Mesendoderm (in vitro differentiated cells): ENCODE measurements around the gene CCDC190.

Source experiments
- DNase-seq: peaks from one replicate; pipeline ENCODE4 v3.0.0; 2013
- H2AK5ac ChIP-seq: 2 replicates; pipeline ENCODE4 v1.6.1; 2013; ENCODE audit warnings: low read length, inconsistent platforms
- H2BK120ac ChIP-seq: 2 replicates; pipeline ENCODE4 v1.6.1; 2013; ENCODE audit warnings: low read depth, mild to moderate bottlenecking, low read length, moderate library complexity, mixed read lengths
- H2BK15ac ChIP-seq: replicated peaks from 2 replicates; pipeline ENCODE4 v1.6.1; 2013; ENCODE audit warnings: low read depth, mild to moderate bottlenecking, moderate library complexity
- H2BK5ac ChIP-seq: 2 replicates; pipeline ENCODE4 v1.6.1; 2013; ENCODE audit warnings: low read length, inconsistent platforms
- H3K18ac ChIP-seq: 2 replicates; pipeline ENCODE4 v1.6.1; 2013; ENCODE audit warnings: mild to moderate bottlenecking, low read length, mixed read lengths
- H3K23ac ChIP-seq: one replicate; pipeline ENCODE4 v1.6.1; 2013; ENCODE audit warnings: low read length
- H3K27ac ChIP-seq: 2 replicates; pipeline ENCODE4 v1.5.1; 2013; ENCODE audit warnings: low read depth, mild to moderate bottlenecking, inconsistent platforms, low read length, moderate library complexity
- H3K27me3 ChIP-seq: 2 replicates; pipeline ENCODE4 v1.6.1; 2013; ENCODE audit warnings: low read length, control low read depth, mild to moderate bottlenecking, inconsistent platforms; ENCODE audit not compliant: insufficient read depth, poor library complexity
- H3K36me3 ChIP-seq: 2 replicates; pipeline ENCODE4 v1.6.1; 2013; ENCODE audit warnings: low read length, inconsistent platforms; ENCODE audit not compliant: control insufficient read depth, insufficient read depth
- H3K4ac ChIP-seq: one replicate; pipeline ENCODE4 v1.6.1; 2013; ENCODE audit warnings: low read depth, mild to moderate bottlenecking, low read length, moderate library complexity
- H3K4me1 ChIP-seq: 2 replicates; pipeline ENCODE4 v1.6.1; 2013; ENCODE audit warnings: low read depth, low read length, inconsistent platforms; ENCODE audit not compliant: control insufficient read depth
- H3K4me2 ChIP-seq: 2 replicates; pipeline ENCODE4 v1.6.1; 2013; ENCODE audit warnings: low read length
- H3K4me3 ChIP-seq: 2 replicates; pipeline ENCODE4 v1.5.1; 2013; ENCODE audit warnings: mild to moderate bottlenecking, low read length
- H3K56ac ChIP-seq: one replicate; pipeline ENCODE4 v1.6.1; 2013; ENCODE audit warnings: low read length
- H3K79me1 ChIP-seq: 2 replicates; pipeline ENCODE4 v1.6.1; 2013; ENCODE audit warnings: low read length, inconsistent platforms
- H3K79me2 ChIP-seq: 2 replicates; pipeline ENCODE4 v1.6.1; 2013; ENCODE audit warnings: mild to moderate bottlenecking, low read length; ENCODE audit not compliant: control insufficient read depth, insufficient read depth
- H3K9ac ChIP-seq: 2 replicates; pipeline ENCODE4 v1.6.1; 2013; ENCODE audit warnings: low read length, inconsistent platforms
- H4K5ac ChIP-seq: one replicate; pipeline ENCODE4 v1.6.1; 2013; ENCODE audit warnings: low read length
- H4K8ac ChIP-seq: one replicate; pipeline ENCODE4 v1.6.1; 2013; ENCODE audit warnings: low read depth, mild to moderate bottlenecking, control low read depth, low read length, moderate library complexity
- WGBS: extraction: QIAGEN DNeasy Blood & Tissue Kit; methylation state at CpG from one replicate; pipeline ENCODE4 v1.1.7; 2013; ENCODE audit warnings: low lambda C conversion rate, missing lambda C conversion rate; ENCODE audit not compliant: insufficient coverage; ENCODE audit errors: extremely low coverage; 5-methylcytosine and 5-hydroxymethylcytosine counted together

The CCDC190 gene

GRCh38 chr1:162901243-162901642, 40.3 kb upstream of the CCDC190 start:
- no peak for DNase-seq
- no peak overlapping the region for H4K5ac ChIP-seq
- no peak overlapping the region for H3K4me2 ChIP-seq
- WGBS, result no CpG with 5 or more reads among the region's 1 CpG
- no peak overlapping the region for H3K18ac ChIP-seq
- no peak overlapping the region for H3K56ac ChIP-seq
- H3K23ac ChIP-seq, result no peak overlapping the region
- no peak overlapping the region for H2BK120ac ChIP-seq
- no peaks in the 10 kb centered on the region for H3K4me1 ChIP-seq
- no peaks in the 10 kb centered on the region for H3K79me2 ChIP-seq
- H3K36me3 ChIP-seq, result no peaks in the 10 kb centered on the region
- no peaks in the 10 kb centered on the region for H3K27me3 ChIP-seq
- no peak overlapping the region for H2BK5ac ChIP-seq
- H3K4me3 ChIP-seq, result no peak overlapping the region
- H2BK15ac ChIP-seq, result no peak overlapping the region
- no peak overlapping the region for H3K4ac ChIP-seq
- H4K8ac ChIP-seq, result no peak overlapping the region
- H3K79me1 ChIP-seq, result no peaks in the 10 kb centered on the region
- H2AK5ac ChIP-seq, result no peak overlapping the region
- no peak overlapping the region for H3K9ac ChIP-seq
- no peak overlapping the region for H3K27ac ChIP-seq

- no CpG with 5 or more reads among the region's 5 CpGs for WGBS
- no peak overlapping the region for H3K18ac ChIP-seq
- H3K79me2 ChIP-seq, result no peaks in the 10 kb centered on the region
- no peak overlapping the region for H3K9ac ChIP-seq
- H3K4ac ChIP-seq, result no peak overlapping the region
- no peaks in the 10 kb centered on the region for H3K36me3 ChIP-seq
- no peak overlapping the region for H2BK5ac ChIP-seq
- no peak overlapping the region for H2BK120ac ChIP-seq
- H3K27ac ChIP-seq, result no peak overlapping the region
- H2AK5ac ChIP-seq, result no peak overlapping the region
- H2BK15ac ChIP-seq, result no peak overlapping the region
- H3K79me1 ChIP-seq, result no peaks in the 10 kb centered on the region
- no peak for DNase-seq
- H3K56ac ChIP-seq, result no peak overlapping the region
- no peak overlapping the region for H3K23ac ChIP-seq
- H4K8ac ChIP-seq, result no peak overlapping the region
- H4K5ac ChIP-seq, result no peak overlapping the region
- H3K4me1 ChIP-seq, result no peaks in the 10 kb centered on the region
- no peak overlapping the region for H3K4me3 ChIP-seq
- H3K4me2 ChIP-seq, result no peak overlapping the region
- H3K27me3 ChIP-seq, result no peaks in the 10 kb centered on the region
Measured at GRCh38 chr1:162899422-162900146, 38.6 kb upstream of the CCDC190 start.

DNA sequence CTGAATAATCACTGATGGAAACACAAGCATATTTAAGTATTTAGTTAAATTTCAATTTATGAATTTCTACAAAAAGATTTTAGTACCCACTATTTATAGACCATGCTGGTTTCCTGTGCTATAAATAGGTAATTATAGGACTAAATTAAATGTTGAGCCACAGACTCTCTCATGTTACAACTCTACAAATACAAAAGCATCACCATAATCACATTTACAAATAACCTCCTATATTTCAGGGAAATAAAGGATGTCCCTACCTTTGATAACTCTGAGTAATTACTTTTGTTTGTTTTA, 32.6 kb upstream of the CCDC190 start:
- no peak overlapping the region for H2BK5ac ChIP-seq
- H3K23ac ChIP-seq, result no peak overlapping the region
- H3K4me1 ChIP-seq, result peaks cover 5% of the 10 kb centered on the region
- H4K5ac ChIP-seq, result no peak overlapping the region
- H3K36me3 ChIP-seq, result no peaks in the 10 kb centered on the region
- H3K4ac ChIP-seq, result no peak overlapping the region
- no peak overlapping the region for H3K56ac ChIP-seq
- H2AK5ac ChIP-seq, result no peak overlapping the region
- no peak overlapping the region for H2BK120ac ChIP-seq
- H3K79me1 ChIP-seq, result no peaks in the 10 kb centered on the region
- H3K4me2 ChIP-seq, result no peak overlapping the region
- H4K8ac ChIP-seq, result no peak overlapping the region
- H3K9ac ChIP-seq, result no peak overlapping the region
- no peak for DNase-seq
- H2BK15ac ChIP-seq, result no peak overlapping the region
- no peaks in the 10 kb centered on the region for H3K27me3 ChIP-seq
- no peak overlapping the region for H3K18ac ChIP-seq
- H3K27ac ChIP-seq, result no peak overlapping the region
- no peak overlapping the region for H3K4me3 ChIP-seq
- no peaks in the 10 kb centered on the region for H3K79me2 ChIP-seq

- H3K36me3 ChIP-seq, result no peaks in the 10 kb centered on the region
- H3K27ac ChIP-seq, result no peak overlapping the region
- no peak overlapping the region for H2AK5ac ChIP-seq
- H2BK15ac ChIP-seq, result no peak overlapping the region
- no peak overlapping the region for H3K4me2 ChIP-seq
- H3K79me2 ChIP-seq, result no peaks in the 10 kb centered on the region
- no peak overlapping the region for H3K18ac ChIP-seq
- no peak overlapping the region for H3K23ac ChIP-seq
- peaks cover 5% of the 10 kb centered on the region for H3K4me1 ChIP-seq
- H2BK120ac ChIP-seq, result no peak overlapping the region
- no peak overlapping the region for H3K4ac ChIP-seq
- H4K5ac ChIP-seq, result no peak overlapping the region
- no peak overlapping the region for H4K8ac ChIP-seq
- no peaks in the 10 kb centered on the region for H3K79me1 ChIP-seq
- peak; percentile 71 for DNase-seq
- no peak overlapping the region for H3K4me3 ChIP-seq
- no peak overlapping the region for H3K56ac ChIP-seq
- no peak overlapping the region for H3K9ac ChIP-seq
- no peak overlapping the region for H2BK5ac ChIP-seq
- WGBS, result no CpG with 5 or more reads among the region's 5 CpGs
- H3K27me3 ChIP-seq, result no peaks in the 10 kb centered on the region
Measured at GRCh38 chr1:162892906-162893611, 32.1 kb upstream of the CCDC190 start.

- Histone ChIP-seq H4K8ac (no peak overlapping the region), H2BK120ac (no peak overlapping the region), H3K79me2 (no peaks in the 10 kb centered on the region), H2BK15ac (no peak overlapping the region), H4K5ac (no peak overlapping the region), H3K36me3 (no peaks in the 10 kb centered on the region), H2AK5ac (no peak overlapping the region), H3K18ac (no peak overlapping the region), H3K4me2 (no peak overlapping the region), H3K23ac (no peak overlapping the region), H3K9ac (no peak overlapping the region), H3K4ac (no peak overlapping the region), H3K4me3 (no peak overlapping the region), H3K27me3 (no peaks in the 10 kb centered on the region), H3K56ac (no peak overlapping the region), H2BK5ac (no peak overlapping the region), H3K27ac (no peak overlapping the region), H3K79me1 (no peaks in the 10 kb centered on the region), H3K4me1 (peaks cover 5% of the 10 kb centered on the region)
- peak; percentile 34 for DNase-seq
- no CpG with 5 or more reads among the region's 2 CpGs for WGBS
Measured at GRCh38 chr1:162889989-162890388, 29.0 kb upstream of the CCDC190 start.

DNA sequence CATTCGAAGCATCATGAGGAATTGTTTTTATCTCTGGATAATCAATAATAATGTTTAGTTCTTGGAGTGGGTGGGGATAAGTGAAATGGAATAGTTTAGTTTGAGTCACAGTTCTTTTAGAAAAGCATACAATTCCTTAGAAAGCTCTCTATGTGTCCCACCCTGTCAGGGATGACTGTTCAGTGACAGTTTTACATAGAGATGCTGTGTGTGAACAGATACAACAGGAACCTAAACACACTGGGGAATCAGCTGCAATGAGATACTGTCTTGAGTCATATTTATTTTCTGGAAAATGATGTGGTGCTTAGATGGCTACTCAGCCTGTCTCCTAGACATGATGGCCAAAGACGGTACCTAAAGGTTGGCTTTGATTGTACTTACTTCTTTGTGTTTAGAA, 25.7 kb upstream of the CCDC190 start:
- H2AK5ac ChIP-seq, result no peak overlapping the region
- H3K4me1 ChIP-seq, result no peaks in the 10 kb centered on the region
- H4K8ac ChIP-seq, result no peak overlapping the region
- H3K36me3 ChIP-seq, result no peaks in the 10 kb centered on the region
- no peaks in the 10 kb centered on the region for H3K79me2 ChIP-seq
- H3K9ac ChIP-seq, result no peak overlapping the region
- H3K27me3 ChIP-seq, result no peaks in the 10 kb centered on the region
- no peaks in the 10 kb centered on the region for H3K79me1 ChIP-seq
- no peak overlapping the region for H3K18ac ChIP-seq
- H4K5ac ChIP-seq, result no peak overlapping the region
- no peak overlapping the region for H3K4me2 ChIP-seq
- no peak overlapping the region for H2BK120ac ChIP-seq
- WGBS, result no CpG with 5 or more reads among the region's 2 CpGs
- no peak overlapping the region for H2BK15ac ChIP-seq
- no peak overlapping the region for H3K4me3 ChIP-seq
- DNase-seq, result no peak
- H3K27ac ChIP-seq, result no peak overlapping the region
- H3K4ac ChIP-seq, result no peak overlapping the region
- no peak overlapping the region for H3K56ac ChIP-seq
- H3K23ac ChIP-seq, result no peak overlapping the region
- no peak overlapping the region for H2BK5ac ChIP-seq
